HG03442 (cell line): ENCODE results near the gene FAM181B.
A peak's percentile ranks its signal among the peaks of the same experiment; 100 is the strongest.

Experiments used
- ATAC-seq: cut with Tn5 transposase; IDR thresholded peaks from one replicate; pipeline ENCODE4 v1.9.1; 2021; ENCODE audit warnings: mild to moderate bottlenecking, moderate library complexity; ENCODE audit not compliant: unreplicated experiment

FAM181B gene

DNA sequence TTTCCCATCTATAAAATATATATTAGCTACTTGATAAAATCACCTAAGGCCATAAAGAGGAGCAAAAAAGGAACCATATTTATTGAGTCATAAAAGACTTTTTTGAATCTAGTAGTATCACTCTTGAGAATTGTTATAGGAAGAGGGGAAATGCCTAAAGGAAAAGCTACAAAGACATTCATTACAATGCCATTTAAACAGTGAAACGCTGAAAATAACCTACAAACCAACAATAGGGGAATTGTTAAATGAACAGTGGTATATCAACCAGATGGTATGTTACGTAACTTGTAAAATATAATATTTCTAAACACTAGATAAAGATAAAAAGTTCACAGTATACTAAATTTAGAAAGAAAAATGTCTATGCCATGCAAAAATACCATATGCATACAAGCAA lies 47.5 kb downstream of the FAM181B start:
- no peak for ATAC-seq

DNA sequence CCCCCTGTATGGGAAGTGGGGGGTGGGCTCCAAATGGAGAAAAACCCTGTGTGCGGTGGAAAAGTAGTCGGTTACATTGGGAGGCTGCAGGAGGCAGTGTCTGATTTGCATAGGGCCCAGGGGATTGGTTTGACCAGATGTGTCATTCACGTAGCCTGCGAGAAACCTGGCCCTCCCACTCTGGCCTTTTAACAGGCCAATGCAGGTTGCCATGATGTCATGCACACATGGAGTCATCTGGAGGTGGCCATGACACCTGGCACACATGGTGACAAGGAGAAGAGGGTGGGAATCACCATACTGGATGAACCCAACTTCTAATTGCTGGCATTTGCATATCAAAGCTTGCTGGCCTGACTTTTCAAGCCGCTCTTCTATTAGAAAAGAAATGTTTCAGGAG lies 50.6 kb downstream of the FAM181B start:
- no peak for ATAC-seq

DNA sequence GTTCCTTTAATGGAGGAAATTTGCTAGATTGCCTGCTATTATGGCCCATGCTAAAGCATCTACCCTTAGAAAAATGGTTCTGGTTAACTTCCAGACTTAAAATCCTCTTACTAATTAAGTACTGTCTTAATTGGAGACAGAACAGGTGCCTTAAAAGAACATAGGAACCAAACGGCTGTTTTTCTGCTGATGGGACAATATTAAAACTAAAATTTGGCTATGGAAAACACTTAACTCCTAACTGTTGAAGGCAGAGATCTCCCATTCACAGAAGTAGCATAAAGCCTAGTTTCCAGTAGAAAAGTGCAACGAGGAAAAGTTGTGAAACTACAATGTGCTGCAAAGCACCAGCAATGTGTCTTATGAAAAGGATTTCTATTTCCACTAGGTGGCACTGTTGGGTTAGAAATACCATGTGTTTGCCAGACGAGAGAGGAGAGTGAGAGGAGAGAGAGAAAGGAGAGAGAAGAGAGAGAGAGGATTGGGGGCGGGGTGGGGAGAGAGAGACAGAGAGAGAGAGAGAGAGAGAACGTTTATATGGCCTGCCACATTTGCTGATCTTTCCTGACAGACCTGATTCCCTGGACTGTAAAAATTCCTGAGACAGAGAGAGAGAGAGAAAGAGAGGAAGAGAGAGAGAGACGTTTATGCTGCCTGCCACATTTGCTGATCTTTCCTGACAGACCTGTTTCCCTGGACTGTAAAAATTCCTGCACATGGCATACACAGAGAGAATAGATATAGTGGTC lies 51.5 kb downstream of the FAM181B start:
- ATAC-seq: peak; percentile 84

DNA sequence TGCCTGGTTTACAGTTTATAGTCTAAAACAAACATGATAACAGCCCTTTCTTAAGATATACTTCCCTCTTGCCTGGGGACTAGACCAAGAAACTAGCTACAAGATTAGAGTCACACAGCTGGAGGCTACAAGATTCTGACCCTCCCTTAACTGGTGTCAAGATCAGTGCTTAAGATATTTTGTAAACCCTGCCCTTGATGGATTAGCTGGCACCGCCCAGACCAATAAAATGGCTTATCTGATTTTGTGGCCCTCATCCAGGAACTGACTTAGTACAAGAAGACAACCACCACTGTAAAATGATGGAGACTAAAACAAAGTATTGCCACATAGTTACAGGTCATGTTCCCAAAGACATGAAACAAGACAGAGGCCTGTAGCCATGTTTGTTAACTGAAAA lies 53.4 kb downstream of the FAM181B start:
- no peak for ATAC-seq
